ENCODE measurements around the gene USP28. TPM values are rescaled to one million over a fixed set of nuclear protein-coding genes. Genes with fewer than 3 reads are reported as not detected.

The USP28 gene
- total RNA-seq, 1 donor from 2014 or later: 39.4 TPM

DNA sequence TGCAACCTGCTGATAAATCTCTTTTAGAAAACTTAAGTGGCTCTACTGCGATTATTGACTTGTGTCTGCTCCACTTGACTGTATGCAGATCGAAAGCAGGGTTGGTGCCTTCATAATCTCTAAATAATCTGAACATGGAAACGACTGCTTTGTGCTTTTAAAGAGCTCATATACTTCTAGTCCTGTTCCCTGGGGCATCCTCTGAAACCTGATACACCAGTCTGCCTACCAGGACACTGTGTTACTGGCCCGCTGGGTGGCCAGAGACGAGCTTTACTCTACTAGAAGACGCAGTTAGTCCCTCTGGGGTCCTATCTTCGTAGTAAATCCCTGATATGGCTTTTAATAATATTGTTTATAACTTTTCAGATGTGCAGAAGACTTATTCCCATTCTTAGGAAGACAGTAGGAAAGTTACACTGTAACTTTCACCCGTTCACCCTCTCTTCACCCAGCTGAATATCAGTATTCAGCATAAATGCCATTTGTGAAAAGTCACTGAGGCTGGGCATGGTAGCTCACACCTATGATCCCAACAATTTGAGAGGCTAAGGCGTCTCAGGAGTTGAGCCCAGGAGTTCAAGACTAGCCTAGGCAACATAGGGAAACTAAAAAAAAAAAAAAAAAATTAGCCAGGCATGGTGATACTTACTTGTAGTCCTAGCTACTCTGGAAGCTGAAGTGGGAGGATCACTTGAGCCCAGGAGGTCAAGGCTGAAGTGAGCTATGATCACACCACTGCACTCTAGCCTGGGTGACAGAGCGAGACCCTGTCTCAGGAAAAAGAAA lies 20.2 kb upstream of the USP28 start:
- TF ChIP-seq, protein P1, sequence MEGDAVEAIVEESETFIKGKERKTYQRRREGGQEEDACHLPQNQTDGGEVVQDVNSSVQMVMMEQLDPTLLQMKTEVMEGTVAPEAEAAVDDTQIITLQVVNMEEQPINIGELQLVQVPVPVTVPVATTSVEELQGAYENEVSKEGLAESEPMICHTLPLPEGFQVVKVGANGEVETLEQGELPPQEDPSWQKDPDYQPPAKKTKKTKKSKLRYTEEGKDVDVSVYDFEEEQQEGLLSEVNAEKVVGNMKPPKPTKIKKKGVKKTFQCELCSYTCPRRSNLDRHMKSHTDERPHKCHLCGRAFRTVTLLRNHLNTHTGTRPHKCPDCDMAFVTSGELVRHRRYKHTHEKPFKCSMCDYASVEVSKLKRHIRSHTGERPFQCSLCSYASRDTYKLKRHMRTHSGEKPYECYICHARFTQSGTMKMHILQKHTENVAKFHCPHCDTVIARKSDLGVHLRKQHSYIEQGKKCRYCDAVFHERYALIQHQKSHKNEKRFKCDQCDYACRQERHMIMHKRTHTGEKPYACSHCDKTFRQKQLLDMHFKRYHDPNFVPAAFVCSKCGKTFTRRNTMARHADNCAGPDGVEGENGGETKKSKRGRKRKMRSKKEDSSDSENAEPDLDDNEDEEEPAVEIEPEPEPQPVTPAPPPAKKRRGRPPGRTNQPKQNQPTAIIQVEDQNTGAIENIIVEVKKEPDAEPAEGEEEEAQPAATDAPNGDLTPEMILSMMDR (conservative IDR thresholded peaks at IDR 0.05): peak; percentile 13
- no peak overlapping the region for H3K27ac Mint-ChIP-seq (ENCODE audit: unreplicated experiment)
- no peaks in the 10 kb centered on the region for H3K36me3 Mint-ChIP-seq (ENCODE audit: low read depth)
- H3K4me3 Mint-ChIP-seq: no peak overlapping the region
- H3K9me3 Mint-ChIP-seq: no peaks in the 10 kb centered on the region
- peaks cover 14% of the 10 kb centered on the region for H3K4me1 Mint-ChIP-seq
- H3K27me3 Mint-ChIP-seq (ENCODE audit: low read depth): no peaks in the 10 kb centered on the region
- no peak for DNase-seq (ENCODE audit: low read depth, low spot score)

DNA sequence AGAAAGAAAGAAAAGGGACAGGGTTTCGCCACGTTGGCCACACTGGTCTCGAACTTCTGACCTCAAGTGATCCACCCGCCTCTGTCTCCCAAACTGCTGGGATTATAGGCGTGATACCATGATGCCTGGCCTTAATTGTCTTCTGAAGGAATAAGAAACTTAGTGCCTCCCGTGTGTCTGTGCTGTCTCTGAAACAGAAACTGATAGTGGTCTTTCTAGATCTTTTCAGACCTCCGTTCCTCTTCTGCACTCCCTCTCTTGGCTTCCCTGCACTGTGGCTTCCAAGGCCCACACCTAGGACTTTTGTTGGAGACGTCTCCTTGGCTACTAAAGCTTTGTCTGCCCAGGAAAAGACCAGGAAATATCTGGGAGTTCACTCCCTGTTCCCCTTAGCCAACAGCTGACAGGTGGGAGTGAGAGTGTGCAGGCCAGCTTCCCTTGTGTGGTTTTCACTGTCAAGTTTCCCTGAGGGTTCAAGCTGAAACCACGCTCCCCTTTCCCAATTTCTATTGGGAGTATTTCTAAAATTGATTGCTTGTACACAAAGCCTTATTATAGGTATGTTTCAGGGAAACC lies 19.1 kb upstream of the USP28 start:
- H3K4me3 Mint-ChIP-seq: no peak overlapping the region
- H3K9me3 Mint-ChIP-seq: no peaks in the 10 kb centered on the region
- H3K27ac Mint-ChIP-seq (ENCODE audit: unreplicated experiment): no peak overlapping the region
- no peaks in the 10 kb centered on the region for H3K27me3 Mint-ChIP-seq (ENCODE audit: low read depth)
- no peaks in the 10 kb centered on the region for H3K36me3 Mint-ChIP-seq (ENCODE audit: low read depth)
- DNase-seq (ENCODE audit: low read depth, low spot score): no peak
- peaks cover 14% of the 10 kb centered on the region for H3K4me1 Mint-ChIP-seq
- TF ChIP-seq, protein P1 (conservative IDR thresholded peaks at IDR 0.05): no peak

DNA sequence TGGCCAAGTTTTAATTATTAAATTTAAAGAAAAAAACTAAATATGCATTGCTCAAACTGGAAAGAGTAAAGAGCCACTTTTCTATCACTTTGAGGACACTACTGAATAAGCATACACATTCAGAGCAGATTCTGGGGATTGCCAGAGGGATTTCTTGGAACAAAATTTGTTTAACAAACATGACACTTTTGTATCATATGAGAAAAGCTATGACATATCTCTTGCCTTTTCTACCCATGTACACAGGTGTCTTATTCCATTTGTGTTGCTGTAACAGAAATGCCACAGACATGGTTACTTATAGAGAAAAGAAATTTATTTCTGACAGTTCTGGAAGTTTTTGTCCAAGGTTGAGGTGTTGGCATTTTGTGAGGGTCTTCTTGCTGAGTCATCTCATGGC lies 13.5 kb upstream of the USP28 start:
- Mint-ChIP-seq H3K36me3 (ENCODE audit: low read depth) (no peaks in the 10 kb centered on the region), H3K4me3 (no peak overlapping the region), H3K9me3 (no peaks in the 10 kb centered on the region), H3K27me3 (ENCODE audit: low read depth) (no peaks in the 10 kb centered on the region), H3K27ac (ENCODE audit: unreplicated experiment) (no peak overlapping the region), H3K4me1 (no peaks in the 10 kb centered on the region)
- no peak for DNase-seq (ENCODE audit: low read depth, low spot score)
- TF ChIP-seq, protein P1 (conservative IDR thresholded peaks at IDR 0.05): no peak

DNA sequence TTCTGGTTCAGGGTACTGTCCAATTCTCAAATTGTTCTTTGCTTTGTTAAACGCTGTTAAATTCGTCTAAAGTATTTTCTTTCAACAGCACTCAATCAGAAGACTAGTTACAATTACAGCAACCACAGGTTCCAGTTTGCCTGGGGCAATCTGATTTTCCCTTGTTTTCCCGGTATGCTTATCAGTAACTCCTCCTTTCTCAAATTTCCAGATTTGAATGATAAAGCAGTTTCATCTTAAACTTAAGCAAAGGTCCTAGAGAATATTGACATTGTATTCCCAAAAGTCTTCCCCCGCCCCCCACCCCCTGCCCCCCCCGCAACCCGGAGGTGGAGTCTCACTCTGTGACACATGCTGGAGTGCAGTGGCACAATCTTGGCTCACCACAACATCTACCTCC lies 10.5 kb upstream of the USP28 start:
- no peaks in the 10 kb centered on the region for H3K9me3 Mint-ChIP-seq
- no peak for DNase-seq (ENCODE audit: low read depth, low spot score)
- TF ChIP-seq, protein P1 (conservative IDR thresholded peaks at IDR 0.05): no peak
- H3K4me3 Mint-ChIP-seq: no peak overlapping the region
- H3K27me3 Mint-ChIP-seq (ENCODE audit: low read depth): no peaks in the 10 kb centered on the region
- H3K27ac Mint-ChIP-seq (ENCODE audit: unreplicated experiment): no peak overlapping the region
- H3K4me1 Mint-ChIP-seq: no peaks in the 10 kb centered on the region
- H3K36me3 Mint-ChIP-seq (ENCODE audit: low read depth): no peaks in the 10 kb centered on the region

DNA sequence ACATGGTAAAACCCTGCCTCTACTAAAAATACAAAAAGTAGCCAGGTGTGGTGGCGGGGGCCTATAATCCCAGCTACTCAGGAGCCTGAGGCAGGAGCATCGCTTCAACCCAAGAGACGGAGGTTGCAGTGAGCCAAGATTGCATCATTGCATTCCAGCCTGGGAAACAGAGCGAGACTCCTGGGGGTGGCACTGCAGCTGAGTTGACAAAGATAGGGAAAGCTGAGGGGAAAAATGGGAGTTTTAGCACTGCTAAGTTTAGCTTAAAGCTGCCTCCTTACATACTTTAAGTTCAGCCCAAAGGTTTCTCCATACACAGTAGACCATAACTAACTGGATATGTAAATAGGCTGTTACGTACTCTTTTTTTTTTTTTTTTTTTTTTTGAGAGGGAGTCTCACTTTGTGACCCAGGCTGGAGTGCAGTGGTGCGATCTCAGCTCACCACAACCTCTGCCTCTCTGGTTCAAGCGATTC lies 9.0 kb upstream of the USP28 start:
- no peak for DNase-seq (ENCODE audit: low read depth, low spot score)
- H3K4me3 Mint-ChIP-seq: no peak overlapping the region
- TF ChIP-seq, protein P1 (conservative IDR thresholded peaks at IDR 0.05): no peak
- no peaks in the 10 kb centered on the region for H3K36me3 Mint-ChIP-seq (ENCODE audit: low read depth)
- no peaks in the 10 kb centered on the region for H3K9me3 Mint-ChIP-seq
- no peaks in the 10 kb centered on the region for H3K4me1 Mint-ChIP-seq
- no peaks in the 10 kb centered on the region for H3K27me3 Mint-ChIP-seq (ENCODE audit: low read depth)
- no peak overlapping the region for H3K27ac Mint-ChIP-seq (ENCODE audit: unreplicated experiment)
